ENCODE data around the gene FAM114A1.

The FAM114A1 gene

DNA sequence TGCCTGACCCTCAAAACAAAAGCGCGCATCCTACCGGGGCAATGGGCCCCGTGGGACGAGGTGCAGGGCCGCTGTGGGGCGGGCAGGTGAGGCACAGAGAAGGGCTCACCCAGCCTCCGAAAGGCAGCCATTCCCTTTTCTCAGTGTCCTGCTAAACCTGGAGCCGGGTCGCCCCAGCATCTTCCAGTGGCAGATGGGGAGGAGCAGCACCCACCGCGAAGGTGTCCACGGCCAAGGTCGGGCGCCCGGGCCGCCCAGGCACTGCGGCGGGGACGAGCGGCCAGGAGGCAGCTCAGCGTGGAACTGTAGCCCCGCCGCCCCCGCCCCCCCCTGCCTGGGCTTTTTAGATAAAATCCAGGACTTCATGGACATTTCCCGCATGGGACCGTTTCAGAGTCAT lies 43.8 kb upstream of the FAM114A1 start:
- DNase-seq (ENCODE audit: insufficient read length, low spot score) (no peak), FAIRE-seq (no peak)
- TF ChIP-seq, protein P1, sequence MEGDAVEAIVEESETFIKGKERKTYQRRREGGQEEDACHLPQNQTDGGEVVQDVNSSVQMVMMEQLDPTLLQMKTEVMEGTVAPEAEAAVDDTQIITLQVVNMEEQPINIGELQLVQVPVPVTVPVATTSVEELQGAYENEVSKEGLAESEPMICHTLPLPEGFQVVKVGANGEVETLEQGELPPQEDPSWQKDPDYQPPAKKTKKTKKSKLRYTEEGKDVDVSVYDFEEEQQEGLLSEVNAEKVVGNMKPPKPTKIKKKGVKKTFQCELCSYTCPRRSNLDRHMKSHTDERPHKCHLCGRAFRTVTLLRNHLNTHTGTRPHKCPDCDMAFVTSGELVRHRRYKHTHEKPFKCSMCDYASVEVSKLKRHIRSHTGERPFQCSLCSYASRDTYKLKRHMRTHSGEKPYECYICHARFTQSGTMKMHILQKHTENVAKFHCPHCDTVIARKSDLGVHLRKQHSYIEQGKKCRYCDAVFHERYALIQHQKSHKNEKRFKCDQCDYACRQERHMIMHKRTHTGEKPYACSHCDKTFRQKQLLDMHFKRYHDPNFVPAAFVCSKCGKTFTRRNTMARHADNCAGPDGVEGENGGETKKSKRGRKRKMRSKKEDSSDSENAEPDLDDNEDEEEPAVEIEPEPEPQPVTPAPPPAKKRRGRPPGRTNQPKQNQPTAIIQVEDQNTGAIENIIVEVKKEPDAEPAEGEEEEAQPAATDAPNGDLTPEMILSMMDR (IDR thresholded peaks at IDR 0.05; ENCODE audit: insufficient read depth, missing control alignments), result no peak

DNA sequence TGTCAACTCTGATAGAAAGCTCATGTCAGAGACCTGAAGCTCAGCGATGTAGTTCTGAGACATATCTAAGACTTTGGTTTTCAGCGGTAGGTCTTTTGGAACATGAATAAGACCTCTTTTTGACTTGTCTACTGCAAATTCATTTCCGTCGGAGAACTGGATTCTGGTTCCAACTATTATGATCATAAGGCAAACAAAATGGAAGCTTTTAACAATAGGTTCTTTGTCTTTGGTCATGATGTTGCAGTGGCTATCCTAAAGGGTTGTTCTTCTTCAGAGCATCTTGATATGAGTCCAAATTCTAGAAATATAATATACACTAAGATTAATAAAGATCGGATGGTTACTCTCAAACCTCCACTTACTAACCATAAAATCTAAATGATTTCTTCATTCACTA lies 38.4 kb upstream of the FAM114A1 start:
- no peak for DNase-seq (ENCODE audit: insufficient read length, low spot score)
- FAIRE-seq, result no peak

DNA sequence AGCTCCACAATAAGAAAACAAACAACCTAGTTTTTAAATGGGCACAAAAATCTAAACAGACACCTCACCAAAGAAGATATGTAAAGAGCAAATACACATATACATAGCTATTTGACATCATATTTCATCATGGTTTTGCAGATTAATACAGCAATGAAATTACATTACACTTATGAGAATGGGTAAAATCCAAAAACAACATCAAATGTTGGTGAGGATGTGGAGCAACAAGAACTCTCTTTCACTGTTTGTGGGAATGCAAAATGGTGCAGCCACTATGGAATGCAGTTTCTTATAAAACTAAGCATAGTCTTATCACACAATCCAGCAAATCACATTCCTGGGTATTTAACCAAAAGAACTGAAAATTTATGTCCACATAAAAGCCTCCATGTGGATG lies 36.0 kb upstream of the FAM114A1 start:
- TF ChIP-seq, protein P1 (IDR thresholded peaks at IDR 0.05; ENCODE audit: insufficient read depth, missing control alignments), result no peak
- FAIRE-seq (no peak), DNase-seq (ENCODE audit: insufficient read length, low spot score) (no peak)

More for the DNA sequence above, 38.4 kb upstream of the FAM114A1 start:
- TF ChIP-seq, protein P1 (IDR thresholded peaks at IDR 0.05; ENCODE audit: insufficient read depth, missing control alignments), result no peak

DNA sequence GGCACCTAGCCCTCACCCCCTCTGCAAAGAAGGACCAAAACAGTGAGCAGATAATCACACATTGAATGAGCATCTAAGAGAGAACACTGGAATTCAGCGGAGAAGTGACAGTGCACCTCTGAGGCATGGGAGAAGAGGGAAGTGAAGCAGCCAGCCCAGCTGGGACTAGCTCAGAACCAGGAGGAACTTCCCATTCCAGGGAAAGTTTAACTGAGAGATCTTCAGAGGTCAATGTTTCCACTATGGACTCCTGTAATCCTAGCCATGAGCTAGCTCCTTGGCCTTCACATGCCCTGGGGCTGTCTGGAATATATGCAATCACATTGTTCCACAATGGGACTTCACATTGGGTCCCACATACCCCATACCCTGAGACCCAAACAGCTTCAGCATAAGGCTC lies 35.4 kb upstream of the FAM114A1 start:
- no peak for DNase-seq (ENCODE audit: insufficient read length, low spot score)
- TF ChIP-seq, protein P1 (IDR thresholded peaks at IDR 0.05; ENCODE audit: insufficient read depth, missing control alignments), result no peak
- no peak for FAIRE-seq

DNA sequence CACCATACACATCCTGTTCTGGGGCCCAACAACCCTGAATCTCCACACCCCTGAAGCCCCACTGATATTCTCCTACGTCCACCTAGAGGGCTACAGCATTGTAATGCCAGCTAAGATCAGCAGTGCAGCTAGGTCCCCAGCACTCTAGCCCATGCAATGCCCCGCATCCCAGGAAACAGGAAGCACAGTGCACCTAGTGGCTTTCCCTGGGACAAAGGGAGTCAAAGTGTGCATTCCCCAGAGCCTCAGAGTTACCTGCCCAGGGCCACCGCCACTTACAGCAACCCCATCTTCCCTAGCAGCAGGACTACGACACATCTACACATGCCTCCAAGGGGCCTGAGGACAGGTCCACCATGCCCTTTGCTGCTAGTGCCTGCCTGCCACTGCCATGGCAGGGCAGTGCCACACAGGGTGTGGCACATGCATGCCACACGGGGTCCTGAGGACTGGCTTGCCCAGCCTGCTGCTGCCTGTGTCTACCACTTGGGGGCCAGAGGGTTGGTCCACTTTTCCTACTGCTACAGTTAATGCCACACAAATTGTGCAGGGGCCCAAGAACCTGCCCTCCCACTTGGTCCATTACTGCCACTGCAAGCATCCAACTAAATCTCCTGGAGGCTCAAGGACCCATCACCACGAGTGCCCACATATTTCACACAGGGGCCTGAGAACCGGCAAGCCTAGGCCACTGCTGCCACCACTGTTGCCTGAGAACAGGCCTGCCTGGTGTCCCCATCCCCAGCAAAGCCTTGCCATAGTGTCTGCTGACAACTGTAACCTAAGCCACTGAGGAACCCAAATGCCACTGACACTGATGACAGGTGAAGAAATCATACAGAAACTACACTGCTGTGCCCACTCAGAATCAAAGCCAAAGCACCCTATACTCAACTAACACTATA lies 34.7 kb upstream of the FAM114A1 start:
- TF ChIP-seq, protein P1 (IDR thresholded peaks at IDR 0.05; ENCODE audit: insufficient read depth, missing control alignments), result no peak
- DNase-seq (ENCODE audit: insufficient read length, low spot score) (no peak), FAIRE-seq (no peak)

DNA sequence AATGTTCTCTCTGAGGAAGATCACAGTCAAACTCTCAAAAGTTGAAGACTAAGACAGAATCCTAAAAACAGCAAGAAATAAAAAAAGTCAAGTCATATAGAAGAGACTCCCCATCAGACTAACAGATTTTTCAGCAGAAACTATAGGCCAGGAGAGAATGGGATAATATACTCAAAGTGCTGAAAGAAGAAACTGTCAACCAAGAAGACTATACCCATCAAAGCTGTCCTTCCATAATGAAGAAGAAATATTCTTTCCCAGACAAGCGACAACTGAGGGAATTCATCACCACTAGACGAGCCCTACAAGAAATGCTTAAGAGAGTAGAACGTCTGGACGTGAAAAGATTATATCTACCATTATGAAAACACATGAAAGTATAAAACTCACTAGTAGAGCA lies 33.0 kb upstream of the FAM114A1 start:
- TF ChIP-seq, protein P1 (IDR thresholded peaks at IDR 0.05; ENCODE audit: insufficient read depth, missing control alignments), result no peak
- DNase-seq (ENCODE audit: insufficient read length, low spot score) (no peak), FAIRE-seq (no peak)

DNA sequence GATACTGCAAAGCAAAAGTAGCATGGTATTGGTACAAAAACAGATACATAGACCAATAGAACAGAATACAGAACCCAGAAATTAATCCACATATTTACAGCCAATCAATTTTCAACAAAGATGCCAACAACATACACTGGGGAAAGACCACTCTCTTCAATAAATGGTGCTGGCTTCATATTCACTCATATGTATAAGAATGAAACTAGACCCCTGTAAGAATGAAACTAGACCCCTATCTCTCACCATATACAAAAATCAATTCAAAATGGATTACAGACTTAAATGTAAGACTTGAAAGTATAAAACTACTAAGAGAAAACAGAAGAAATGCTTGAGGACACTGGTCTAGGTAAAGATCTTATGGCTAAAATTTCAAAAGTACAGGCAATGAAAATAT lies 30.3 kb upstream of the FAM114A1 start:
- no peak for DNase-seq (ENCODE audit: insufficient read length, low spot score)
- TF ChIP-seq, protein P1 (IDR thresholded peaks at IDR 0.05; ENCODE audit: insufficient read depth, missing control alignments), result no peak
- FAIRE-seq, result no peak
